Measurements from ENCODE around the gene HID1. TPM values are rescaled to one million over a fixed set of nuclear protein-coding genes. Genes with fewer than 3 reads are reported as not detected.

Gene HID1
- total RNA-seq, 1 donor = 4.3 TPM

DNA sequence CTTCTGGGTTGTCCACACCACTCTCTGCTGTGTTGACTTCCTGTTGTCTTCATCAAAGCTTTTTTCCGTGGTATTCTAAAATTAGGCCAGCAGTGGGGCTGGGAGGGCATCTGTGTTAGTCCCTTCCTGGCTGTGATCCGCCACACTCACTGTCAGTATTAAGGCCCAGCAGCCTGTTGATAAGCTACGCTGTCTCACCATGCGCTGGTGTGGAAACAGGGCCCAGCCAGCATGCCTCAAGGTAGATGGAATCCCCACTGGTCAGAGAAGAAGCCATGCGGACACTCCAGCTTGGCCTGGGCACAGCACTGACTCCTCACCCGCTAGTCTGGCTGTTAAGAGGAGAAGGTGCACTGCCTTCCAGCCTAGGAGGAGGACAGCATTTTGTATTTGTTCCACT is 26.2 kb upstream of the HID1 start:
- TF ChIP-seq, protein P1, sequence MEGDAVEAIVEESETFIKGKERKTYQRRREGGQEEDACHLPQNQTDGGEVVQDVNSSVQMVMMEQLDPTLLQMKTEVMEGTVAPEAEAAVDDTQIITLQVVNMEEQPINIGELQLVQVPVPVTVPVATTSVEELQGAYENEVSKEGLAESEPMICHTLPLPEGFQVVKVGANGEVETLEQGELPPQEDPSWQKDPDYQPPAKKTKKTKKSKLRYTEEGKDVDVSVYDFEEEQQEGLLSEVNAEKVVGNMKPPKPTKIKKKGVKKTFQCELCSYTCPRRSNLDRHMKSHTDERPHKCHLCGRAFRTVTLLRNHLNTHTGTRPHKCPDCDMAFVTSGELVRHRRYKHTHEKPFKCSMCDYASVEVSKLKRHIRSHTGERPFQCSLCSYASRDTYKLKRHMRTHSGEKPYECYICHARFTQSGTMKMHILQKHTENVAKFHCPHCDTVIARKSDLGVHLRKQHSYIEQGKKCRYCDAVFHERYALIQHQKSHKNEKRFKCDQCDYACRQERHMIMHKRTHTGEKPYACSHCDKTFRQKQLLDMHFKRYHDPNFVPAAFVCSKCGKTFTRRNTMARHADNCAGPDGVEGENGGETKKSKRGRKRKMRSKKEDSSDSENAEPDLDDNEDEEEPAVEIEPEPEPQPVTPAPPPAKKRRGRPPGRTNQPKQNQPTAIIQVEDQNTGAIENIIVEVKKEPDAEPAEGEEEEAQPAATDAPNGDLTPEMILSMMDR (IDR thresholded peaks at IDR 0.05; ENCODE audit: insufficient read depth, low read depth, low read length) = no peak
- no peak overlapping the region for H3K4me3 ChIP-seq (ENCODE audit: low read depth, low read length)
- DNase-seq (ENCODE audit: low read depth) = no peak

DNA sequence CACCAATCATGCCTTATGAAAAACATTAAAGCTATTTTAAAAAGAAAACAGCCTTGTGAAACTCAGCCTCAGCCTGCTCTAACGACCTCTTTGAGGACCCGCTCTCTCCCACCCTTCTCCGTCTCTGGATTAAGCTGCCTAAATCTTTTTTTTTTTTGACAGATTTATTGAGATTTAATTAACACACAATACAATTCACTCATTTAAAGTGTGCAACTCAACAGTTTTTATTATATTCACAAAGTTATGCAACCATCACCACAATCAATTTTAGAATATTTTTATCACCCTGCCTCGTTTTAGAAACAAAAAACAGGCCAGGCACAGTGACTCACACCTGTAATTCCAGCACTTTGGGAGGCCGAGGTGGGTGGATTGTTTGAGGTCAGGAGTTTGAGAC is 23.3 kb upstream of the HID1 start:
- TF ChIP-seq, protein P1 (IDR thresholded peaks at IDR 0.05; ENCODE audit: insufficient read depth, low read depth, low read length) = no peak
- peak; percentile 38 for DNase-seq (ENCODE audit: low read depth)
- H3K4me3 ChIP-seq (ENCODE audit: low read depth, low read length) = no peak overlapping the region

DNA sequence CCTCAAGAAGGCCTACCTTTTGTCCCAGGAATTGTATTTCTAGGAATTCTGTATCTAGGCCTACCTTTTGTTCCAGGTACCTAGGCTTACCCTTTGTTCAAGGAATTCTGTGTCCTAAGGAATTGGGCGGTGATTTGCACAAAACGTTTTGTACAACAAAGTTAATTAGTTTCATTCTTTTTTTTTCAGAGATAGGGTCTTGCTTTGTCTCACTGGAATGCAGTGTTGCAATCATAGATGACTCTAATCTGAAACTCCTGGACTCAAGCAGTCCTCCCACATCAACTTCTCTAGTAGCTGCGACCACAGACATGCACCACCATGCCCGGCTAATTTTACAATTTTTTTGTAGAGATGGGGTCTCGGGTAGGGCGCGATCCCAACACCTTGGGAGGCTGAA is 21.9 kb upstream of the HID1 start:
- DNase-seq (ENCODE audit: low read depth) = peak; percentile 63
- TF ChIP-seq, protein P1 (IDR thresholded peaks at IDR 0.05; ENCODE audit: insufficient read depth, low read depth, low read length) = no peak

DNA sequence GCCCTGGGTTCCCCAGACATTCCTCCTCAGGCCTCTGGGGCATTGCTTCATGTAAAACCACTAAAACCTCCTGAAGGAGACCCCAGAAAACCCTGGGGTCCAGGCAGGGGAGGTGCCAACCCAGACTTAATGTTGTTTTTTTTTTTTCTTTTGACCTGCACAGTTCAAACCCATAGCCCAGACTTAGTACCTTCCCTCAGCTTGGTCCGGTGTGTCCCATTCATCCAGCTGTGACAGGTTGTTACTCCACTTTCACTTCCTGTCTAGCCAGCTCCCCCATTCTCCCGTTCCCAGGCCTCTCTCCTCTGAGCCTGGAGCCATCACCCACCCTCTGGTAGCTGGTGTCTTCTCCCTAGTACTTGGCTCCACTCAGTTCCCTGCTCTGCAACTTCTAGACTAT is 19.7 kb upstream of the HID1 start:
- DNase-seq (ENCODE audit: low read depth) = no peak
- TF ChIP-seq, protein P1 (IDR thresholded peaks at IDR 0.05; ENCODE audit: insufficient read depth, low read depth, low read length) = no peak
- no peak overlapping the region for H3K4me3 ChIP-seq (ENCODE audit: low read depth, low read length)

More for the DNA sequence above, 21.9 kb upstream of the HID1 start:
- no peak overlapping the region for H3K4me3 ChIP-seq (ENCODE audit: low read depth, low read length)

DNA sequence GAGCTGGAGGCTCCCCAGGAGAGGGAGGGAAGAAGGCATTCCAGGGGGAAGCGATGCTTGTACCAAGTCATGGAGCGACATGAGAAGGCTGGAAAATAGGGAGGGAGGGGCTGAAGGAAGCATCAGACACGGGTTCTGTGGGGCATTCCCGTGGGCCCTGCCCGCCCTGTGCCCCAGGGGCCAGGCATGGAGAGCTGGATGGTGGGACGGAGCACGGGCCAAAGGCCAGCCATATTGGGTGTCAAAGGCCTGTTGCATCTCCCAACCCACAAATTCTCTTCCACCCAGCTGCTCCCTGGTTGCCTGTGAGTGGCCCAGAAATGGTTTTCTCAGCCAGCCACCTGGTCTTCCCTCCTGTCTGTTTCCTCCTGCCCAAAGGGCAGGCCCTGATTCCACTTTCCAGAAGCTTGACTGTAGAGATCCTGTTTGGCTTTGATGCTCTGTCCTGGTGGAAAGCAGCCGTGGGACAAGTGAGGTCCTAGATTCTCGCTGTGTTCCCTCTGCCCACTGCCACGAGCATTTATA is 18.1 kb upstream of the HID1 start:
- TF ChIP-seq, protein P1 (IDR thresholded peaks at IDR 0.05; ENCODE audit: insufficient read depth, low read depth, low read length) = no peak
- no peak overlapping the region for H3K4me3 ChIP-seq (ENCODE audit: low read depth, low read length)
- no peak for DNase-seq (ENCODE audit: low read depth)

DNA sequence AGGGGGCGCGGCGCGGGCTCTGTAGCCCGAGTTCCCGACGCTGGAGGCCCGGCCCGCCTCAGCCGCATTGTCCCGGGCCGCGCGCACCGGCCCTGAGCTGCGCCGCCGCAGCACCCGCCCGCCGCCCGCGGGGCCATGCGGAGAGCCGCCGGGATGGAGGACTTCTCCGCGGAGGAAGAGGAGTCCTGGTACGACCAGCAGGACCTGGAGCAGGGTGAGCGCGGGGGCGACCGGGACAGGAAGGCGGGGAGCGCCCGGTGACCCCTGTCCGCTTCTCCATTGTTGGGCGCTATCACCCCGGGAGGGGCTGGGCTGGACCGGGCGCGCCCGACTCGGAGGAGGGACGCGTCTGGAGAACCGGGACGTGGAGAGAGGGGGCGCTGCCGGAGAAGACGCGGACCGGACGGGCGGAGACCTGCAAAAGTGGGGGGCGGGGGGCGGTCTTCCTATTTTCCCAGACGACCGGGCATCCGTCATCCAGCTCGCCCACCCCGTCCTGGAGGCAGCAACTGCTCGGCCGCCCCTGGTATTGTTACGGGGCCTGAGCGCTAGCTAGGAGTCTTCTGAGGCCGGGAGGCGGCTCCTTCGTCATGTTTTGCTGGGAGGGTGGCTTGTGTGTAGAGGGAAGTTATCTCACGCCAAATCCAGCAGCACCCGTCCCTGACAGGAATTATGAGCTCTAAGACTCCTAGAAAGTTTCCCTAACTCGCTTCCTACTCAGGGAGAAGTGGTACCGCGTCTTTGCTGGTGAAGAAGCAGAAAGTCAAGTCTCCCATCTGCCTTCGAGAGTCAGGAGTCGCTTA is 15.6 kb upstream of the HID1 start:
- TF ChIP-seq, protein P1 (IDR thresholded peaks at IDR 0.05; ENCODE audit: insufficient read depth, low read depth, low read length) = peak; percentile 43
- DNase-seq (ENCODE audit: low read depth) = peak; percentile 84
- peak overlapping the region; percentile 74 for H3K4me3 ChIP-seq (ENCODE audit: low read depth, low read length)
